ENCODE measurements around the gene KCNMA1.

DNA sequence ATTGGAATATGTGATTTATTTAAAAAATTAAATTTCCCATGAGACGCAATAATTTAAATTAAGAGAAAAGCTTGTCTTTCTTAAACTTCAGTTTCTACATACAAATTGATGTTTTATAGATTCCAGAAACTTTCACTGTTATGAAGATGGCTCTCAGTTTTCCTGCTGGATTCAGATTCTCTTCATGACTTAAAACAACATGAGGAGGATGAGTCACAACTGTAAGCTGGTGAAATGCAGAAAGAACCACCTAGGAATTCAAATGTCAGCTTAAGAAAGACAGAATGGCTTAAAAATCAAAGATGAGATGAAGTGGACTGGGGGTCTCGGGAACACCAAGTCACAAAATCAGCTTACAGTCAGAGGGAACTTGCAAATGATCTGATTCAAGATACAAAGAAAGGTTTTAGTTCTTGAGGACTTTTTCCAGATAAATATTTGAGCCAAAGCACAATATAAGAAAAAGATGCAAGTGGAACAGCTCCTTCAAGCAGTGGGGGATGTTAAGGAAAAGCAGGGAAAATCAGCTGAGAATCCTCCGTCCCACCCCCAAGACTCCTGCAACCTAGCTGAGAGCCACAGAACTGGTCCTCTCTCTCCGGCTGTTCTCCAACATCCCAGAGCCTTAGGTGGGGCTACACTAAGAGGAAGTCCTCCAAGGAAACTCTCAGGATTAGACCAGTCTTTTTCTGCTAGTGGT is 279.8 kb downstream of the KCNMA1 start:
- TF ChIP-seq, protein P1, sequence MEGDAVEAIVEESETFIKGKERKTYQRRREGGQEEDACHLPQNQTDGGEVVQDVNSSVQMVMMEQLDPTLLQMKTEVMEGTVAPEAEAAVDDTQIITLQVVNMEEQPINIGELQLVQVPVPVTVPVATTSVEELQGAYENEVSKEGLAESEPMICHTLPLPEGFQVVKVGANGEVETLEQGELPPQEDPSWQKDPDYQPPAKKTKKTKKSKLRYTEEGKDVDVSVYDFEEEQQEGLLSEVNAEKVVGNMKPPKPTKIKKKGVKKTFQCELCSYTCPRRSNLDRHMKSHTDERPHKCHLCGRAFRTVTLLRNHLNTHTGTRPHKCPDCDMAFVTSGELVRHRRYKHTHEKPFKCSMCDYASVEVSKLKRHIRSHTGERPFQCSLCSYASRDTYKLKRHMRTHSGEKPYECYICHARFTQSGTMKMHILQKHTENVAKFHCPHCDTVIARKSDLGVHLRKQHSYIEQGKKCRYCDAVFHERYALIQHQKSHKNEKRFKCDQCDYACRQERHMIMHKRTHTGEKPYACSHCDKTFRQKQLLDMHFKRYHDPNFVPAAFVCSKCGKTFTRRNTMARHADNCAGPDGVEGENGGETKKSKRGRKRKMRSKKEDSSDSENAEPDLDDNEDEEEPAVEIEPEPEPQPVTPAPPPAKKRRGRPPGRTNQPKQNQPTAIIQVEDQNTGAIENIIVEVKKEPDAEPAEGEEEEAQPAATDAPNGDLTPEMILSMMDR (IDR thresholded peaks at IDR 0.05 in 2 of 3, conservative IDR thresholded peaks at IDR 0.05 in 1 of 3; ENCODE audit: control insufficient read depth in 2 of 3, extremely low read depth in 1 of 3, insufficient read depth in 1 of 3, low read depth in 3 of 3, low read length in 3 of 3) = no peak
- TF ChIP-seq JUNB (IDR thresholded peaks at IDR 0.05) = no peak
- no peak for TF ChIP-seq ZNF274 (IDR thresholded peaks at IDR 0.05; ENCODE audit: insufficient read depth, insufficient read length)
- TF ChIP-seq PBX3 (IDR thresholded peaks at IDR 0.05; ENCODE audit: insufficient replicate concordance, low read depth, low read length) = no peak
- TF ChIP-seq, protein P2, sequence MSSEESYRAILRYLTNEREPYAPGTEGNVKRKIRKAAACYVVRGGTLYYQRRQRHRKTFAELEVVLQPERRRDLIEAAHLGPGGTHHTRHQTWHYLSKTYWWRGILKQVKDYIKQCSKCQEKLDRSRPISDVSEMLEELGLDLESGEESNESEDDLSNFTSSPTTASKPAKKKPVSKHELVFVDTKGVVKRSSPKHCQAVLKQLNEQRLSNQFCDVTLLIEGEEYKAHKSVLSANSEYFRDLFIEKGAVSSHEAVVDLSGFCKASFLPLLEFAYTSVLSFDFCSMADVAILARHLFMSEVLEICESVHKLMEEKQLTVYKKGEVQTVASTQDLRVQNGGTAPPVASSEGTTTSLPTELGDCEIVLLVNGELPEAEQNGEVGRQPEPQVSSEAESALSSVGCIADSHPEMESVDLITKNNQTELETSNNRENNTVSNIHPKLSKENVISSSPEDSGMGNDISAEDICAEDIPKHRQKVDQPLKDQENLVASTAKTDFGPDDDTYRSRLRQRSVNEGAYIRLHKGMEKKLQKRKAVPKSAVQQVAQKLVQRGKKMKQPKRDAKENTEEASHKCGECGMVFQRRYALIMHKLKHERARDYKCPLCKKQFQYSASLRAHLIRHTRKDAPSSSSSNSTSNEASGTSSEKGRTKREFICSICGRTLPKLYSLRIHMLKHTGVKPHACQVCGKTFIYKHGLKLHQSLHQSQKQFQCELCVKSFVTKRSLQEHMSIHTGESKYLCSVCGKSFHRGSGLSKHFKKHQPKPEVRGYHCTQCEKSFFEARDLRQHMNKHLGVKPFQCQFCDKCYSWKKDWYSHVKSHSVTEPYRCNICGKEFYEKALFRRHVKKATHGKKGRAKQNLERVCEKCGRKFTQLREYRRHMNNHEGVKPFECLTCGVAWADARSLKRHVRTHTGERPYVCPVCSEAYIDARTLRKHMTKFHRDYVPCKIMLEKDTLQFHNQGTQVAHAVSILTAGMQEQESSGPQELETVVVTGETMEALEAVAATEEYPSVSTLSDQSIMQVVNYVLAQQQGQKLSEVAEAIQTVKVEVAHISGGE (CRISPR knock-in tag; IDR thresholded peaks at IDR 0.05) = no peak
- TF ChIP-seq POLR2AphosphoS5 (IDR thresholded peaks at IDR 0.05; ENCODE audit: low read length) = no peak
- TF ChIP-seq NBN (IDR thresholded peaks at IDR 0.05) = no peak
- TF ChIP-seq YY1 (IDR thresholded peaks at IDR 0.05; ENCODE audit: low read depth, low read length) = no peak
- TF ChIP-seq EZH2 (IDR thresholded peaks at IDR 0.05; ENCODE audit: borderline replicate concordance, control insufficient read depth, low read depth, low read length) = no peak
- TF ChIP-seq, protein P3, sequence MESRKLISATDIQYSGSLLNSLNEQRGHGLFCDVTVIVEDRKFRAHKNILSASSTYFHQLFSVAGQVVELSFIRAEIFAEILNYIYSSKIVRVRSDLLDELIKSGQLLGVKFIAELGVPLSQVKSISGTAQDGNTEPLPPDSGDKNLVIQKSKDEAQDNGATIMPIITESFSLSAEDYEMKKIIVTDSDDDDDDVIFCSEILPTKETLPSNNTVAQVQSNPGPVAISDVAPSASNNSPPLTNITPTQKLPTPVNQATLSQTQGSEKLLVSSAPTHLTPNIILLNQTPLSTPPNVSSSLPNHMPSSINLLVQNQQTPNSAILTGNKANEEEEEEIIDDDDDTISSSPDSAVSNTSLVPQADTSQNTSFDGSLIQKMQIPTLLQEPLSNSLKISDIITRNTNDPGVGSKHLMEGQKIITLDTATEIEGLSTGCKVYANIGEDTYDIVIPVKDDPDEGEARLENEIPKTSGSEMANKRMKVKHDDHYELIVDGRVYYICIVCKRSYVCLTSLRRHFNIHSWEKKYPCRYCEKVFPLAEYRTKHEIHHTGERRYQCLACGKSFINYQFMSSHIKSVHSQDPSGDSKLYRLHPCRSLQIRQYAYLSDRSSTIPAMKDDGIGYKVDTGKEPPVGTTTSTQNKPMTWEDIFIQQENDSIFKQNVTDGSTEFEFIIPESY (IDR thresholded peaks at IDR 0.05) = no peak
- TF ChIP-seq POLR2A (IDR thresholded peaks at IDR 0.05; ENCODE audit: low read depth, low read length) = no peak
- TF ChIP-seq KDM1A (IDR thresholded peaks at IDR 0.05; ENCODE audit: borderline replicate concordance) = no peak
